HT1080 (cell line): ENCODE data around the gene MYL11. TPM values are rescaled to one million over a fixed set of nuclear protein-coding genes. Genes with fewer than 3 reads are reported as not detected.

ENCODE experiments used
- DNase-seq: peaks from one replicate; pipeline ENCODE4 v3.0.0-alpha.2; 2015; ENCODE audit warnings: low read depth
- total RNA-seq: library from RNA; depleted of rRNA; stranded (reverse); fragments of >200 nt; shearing (Covaris generic); gene quantifications from 2 replicates; pipeline ENCODE4 v1.2.3, GENCODE V29; 2014

The MYL11 gene
- total RNA-seq, 1 experiment from 2014 or later, result not detected

GRCh38 chr16:30369938-30370455 lies 4.6 kb upstream of the MYL11 start:
- DNase-seq, result no peak

GRCh38 chr16:30370456-30371247 lies 4.0 kb upstream of the MYL11 start, which contains the start of gene TBC1D10B:
TBC1D10B (minus strand) TSS chr16:30370494; CDS start chr16:30370183, 311 bp downstream.
- DNase-seq, result peak; percentile 100

- no peak for DNase-seq
These were observed 3.3 kb upstream of the MYL11 start for GRCh38 chr16:30371248-30371816.

GRCh38 chr16:30372038-30372712 lies 2.4 kb upstream of the MYL11 start:
- DNase-seq, result no peak

GRCh38 chr16:30372725-30373124 lies 1.9 kb upstream of the MYL11 start:
- DNase-seq, result no peak

- DNase-seq, result no peak
These were observed 1.3 kb downstream of the MYL11 start for GRCh38 chr16:30375864-30376263.

- no peak for DNase-seq
These were observed 1.9 kb downstream of the MYL11 start for GRCh38 chr16:30376461-30376902.

- DNase-seq, result no peak
These were observed 2.6 kb downstream of the MYL11 start for GRCh38 chr16:30377050-30377811.

GRCh38 chr16:30377812-30378235 lies 3.2 kb downstream of the MYL11 start:
- peak; percentile 83 for DNase-seq

- DNase-seq, result peak; percentile 95
These were observed 3.9 kb downstream of the MYL11 start for GRCh38 chr16:30378236-30379157.

- DNase-seq, result no peak
These were observed 4.7 kb downstream of the MYL11 start for GRCh38 chr16:30379158-30379783.

- DNase-seq, result no peak
These were observed 5.6 kb downstream of the MYL11 start for GRCh38 chr16:30380072-30380802.

GRCh38 chr16:30380803-30381208 lies 6.2 kb downstream of the MYL11 start:
- no peak for DNase-seq

GRCh38 chr16:30381291-30382041 lies 6.9 kb downstream of the MYL11 start:
- DNase-seq, result no peak

GRCh38 chr16:30382111-30382881 lies 7.7 kb downstream of the MYL11 start, which contains the start of gene SEPTIN1:
SEPTIN1 (minus strand) TSS chr16:30382561; CDS start chr16:30382542, 19 bp downstream.
- DNase-seq, result no peak

- no peak for DNase-seq
These were observed 8.9 kb downstream of the MYL11 start for GRCh38 chr16:30383521-30383920.

GRCh38 chr16:30394592-30395154 lies 20.1 kb downstream of the MYL11 start:
- DNase-seq, result no peak
